ENCODE results near the gene WNT8A. TPM values are rescaled to one million over a fixed set of nuclear protein-coding genes. Genes with fewer than 3 reads are reported as not detected.

WNT8A gene
- polyA plus RNA-seq, 1 donor from 2014 or later = 0.26 TPM

DNA sequence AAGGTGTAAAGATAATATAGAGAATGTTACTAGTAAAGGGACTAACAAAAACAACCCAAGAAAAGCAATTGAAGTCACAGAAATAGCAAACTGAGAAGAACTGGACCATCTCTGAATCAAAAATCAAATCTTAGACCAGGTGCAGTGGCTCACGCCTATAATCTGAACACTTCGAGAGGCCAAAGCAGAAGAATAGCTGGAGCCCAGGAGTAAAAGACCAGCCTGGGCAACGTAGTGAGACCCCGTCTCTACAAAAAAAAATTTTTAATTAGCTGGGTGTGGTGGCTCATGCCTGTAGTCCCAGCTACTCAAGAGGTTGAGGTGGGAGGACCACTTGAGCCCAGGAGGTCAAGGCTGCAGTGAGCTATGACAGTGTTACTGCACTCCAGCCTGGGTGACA lies 27.3 kb downstream of the WNT8A start:
- Histone ChIP-seq H3F3A (ENCODE audit: insufficient read depth, low read length, poor library complexity, severe bottlenecking) (no peaks in the 10 kb centered on the region), H3K9ac (ENCODE audit: low read length) (no peak overlapping the region)

DNA sequence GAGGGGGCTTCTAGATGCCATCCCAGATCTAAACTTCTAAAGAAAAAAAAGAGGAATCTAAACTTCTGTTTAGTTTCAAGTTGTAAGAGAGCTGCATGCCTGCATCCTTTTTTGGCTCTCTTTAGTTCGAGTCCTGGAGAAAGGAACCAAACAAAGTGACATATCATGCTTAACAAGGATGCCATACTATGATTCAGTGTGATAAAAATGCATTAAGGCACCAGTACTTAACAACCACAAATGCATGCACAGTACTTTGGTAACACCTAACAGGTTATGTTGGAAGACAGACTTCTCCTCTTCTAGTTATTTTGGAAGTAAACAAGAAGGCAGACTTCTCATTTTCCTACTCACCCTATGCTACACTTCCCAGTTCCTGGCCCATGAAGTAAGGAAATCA lies 28.1 kb downstream of the WNT8A start:
- TF ChIP-seq EZH2 (IDR thresholded peaks at IDR 0.05; ENCODE audit: borderline replicate concordance, insufficient read depth, low read length, poor library complexity, severe bottlenecking) (no peak), TAF1 (IDR thresholded peaks at IDR 0.05; ENCODE audit: low read depth) (no peak), SMC3 (conservative IDR thresholded peaks at IDR 0.05; ENCODE audit: poor library complexity) (no peak), POLR2AphosphoS5 (IDR thresholded peaks at IDR 0.05) (no peak), RAD21 (conservative IDR thresholded peaks at IDR 0.05) (no peak), MXI1 (conservative IDR thresholded peaks at IDR 0.05; ENCODE audit: poor library complexity, severe bottlenecking) (no peak), EP300 (conservative IDR thresholded peaks at IDR 0.05; ENCODE audit: poor library complexity, severe bottlenecking) (no peak)
- TF ChIP-seq, protein P1, sequence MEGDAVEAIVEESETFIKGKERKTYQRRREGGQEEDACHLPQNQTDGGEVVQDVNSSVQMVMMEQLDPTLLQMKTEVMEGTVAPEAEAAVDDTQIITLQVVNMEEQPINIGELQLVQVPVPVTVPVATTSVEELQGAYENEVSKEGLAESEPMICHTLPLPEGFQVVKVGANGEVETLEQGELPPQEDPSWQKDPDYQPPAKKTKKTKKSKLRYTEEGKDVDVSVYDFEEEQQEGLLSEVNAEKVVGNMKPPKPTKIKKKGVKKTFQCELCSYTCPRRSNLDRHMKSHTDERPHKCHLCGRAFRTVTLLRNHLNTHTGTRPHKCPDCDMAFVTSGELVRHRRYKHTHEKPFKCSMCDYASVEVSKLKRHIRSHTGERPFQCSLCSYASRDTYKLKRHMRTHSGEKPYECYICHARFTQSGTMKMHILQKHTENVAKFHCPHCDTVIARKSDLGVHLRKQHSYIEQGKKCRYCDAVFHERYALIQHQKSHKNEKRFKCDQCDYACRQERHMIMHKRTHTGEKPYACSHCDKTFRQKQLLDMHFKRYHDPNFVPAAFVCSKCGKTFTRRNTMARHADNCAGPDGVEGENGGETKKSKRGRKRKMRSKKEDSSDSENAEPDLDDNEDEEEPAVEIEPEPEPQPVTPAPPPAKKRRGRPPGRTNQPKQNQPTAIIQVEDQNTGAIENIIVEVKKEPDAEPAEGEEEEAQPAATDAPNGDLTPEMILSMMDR (IDR thresholded peaks at IDR 0.05; ENCODE audit: poor library complexity, severe bottlenecking) = no peak
- TF ChIP-seq, protein P2, sequence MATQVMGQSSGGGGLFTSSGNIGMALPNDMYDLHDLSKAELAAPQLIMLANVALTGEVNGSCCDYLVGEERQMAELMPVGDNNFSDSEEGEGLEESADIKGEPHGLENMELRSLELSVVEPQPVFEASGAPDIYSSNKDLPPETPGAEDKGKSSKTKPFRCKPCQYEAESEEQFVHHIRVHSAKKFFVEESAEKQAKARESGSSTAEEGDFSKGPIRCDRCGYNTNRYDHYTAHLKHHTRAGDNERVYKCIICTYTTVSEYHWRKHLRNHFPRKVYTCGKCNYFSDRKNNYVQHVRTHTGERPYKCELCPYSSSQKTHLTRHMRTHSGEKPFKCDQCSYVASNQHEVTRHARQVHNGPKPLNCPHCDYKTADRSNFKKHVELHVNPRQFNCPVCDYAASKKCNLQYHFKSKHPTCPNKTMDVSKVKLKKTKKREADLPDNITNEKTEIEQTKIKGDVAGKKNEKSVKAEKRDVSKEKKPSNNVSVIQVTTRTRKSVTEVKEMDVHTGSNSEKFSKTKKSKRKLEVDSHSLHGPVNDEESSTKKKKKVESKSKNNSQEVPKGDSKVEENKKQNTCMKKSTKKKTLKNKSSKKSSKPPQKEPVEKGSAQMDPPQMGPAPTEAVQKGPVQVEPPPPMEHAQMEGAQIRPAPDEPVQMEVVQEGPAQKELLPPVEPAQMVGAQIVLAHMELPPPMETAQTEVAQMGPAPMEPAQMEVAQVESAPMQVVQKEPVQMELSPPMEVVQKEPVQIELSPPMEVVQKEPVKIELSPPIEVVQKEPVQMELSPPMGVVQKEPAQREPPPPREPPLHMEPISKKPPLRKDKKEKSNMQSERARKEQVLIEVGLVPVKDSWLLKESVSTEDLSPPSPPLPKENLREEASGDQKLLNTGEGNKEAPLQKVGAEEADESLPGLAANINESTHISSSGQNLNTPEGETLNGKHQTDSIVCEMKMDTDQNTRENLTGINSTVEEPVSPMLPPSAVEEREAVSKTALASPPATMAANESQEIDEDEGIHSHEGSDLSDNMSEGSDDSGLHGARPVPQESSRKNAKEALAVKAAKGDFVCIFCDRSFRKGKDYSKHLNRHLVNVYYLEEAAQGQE (IDR thresholded peaks at IDR 0.05; ENCODE audit: borderline replicate concordance) = no peak
- Histone ChIP-seq H3K4me2 (ENCODE audit: low read length) (no peak overlapping the region), H3F3A (ENCODE audit: insufficient read depth, low read length, poor library complexity, severe bottlenecking) (no peaks in the 10 kb centered on the region), H3K9me2 (ENCODE audit: insufficient read depth, low read length) (no peaks in the 10 kb centered on the region), H3K9ac (ENCODE audit: low read length) (no peak overlapping the region), H3K4me3 (ENCODE audit: low read length) (no peak overlapping the region), H3K27ac (ENCODE audit: low read length) (no peak overlapping the region), H4K20me1 (ENCODE audit: insufficient read depth) (no peaks in the 10 kb centered on the region), H3K9me3 (ENCODE audit: low read length) (no peaks in the 10 kb centered on the region), H3K36me3 (ENCODE audit: insufficient read depth, low read length) (no peaks in the 10 kb centered on the region), H3K79me2 (replicated peaks; ENCODE audit: insufficient read depth, low read length) (no peaks in the 10 kb centered on the region), H2AFZ (ENCODE audit: low read depth, low read length) (no peak overlapping the region), H3K27me3 (ENCODE audit: insufficient read depth, low read depth, low read length) (no peaks in the 10 kb centered on the region)

More for the DNA sequence above, 27.3 kb downstream of the WNT8A start:
- no peaks in the 10 kb centered on the region for H3K79me2 ChIP-seq (replicated peaks; ENCODE audit: insufficient read depth, low read length)
- no peaks in the 10 kb centered on the region for H3K9me3 ChIP-seq (ENCODE audit: low read length)
- TF ChIP-seq TAF1 (IDR thresholded peaks at IDR 0.05; ENCODE audit: low read depth) (no peak), POLR2AphosphoS5 (IDR thresholded peaks at IDR 0.05) (no peak), EZH2 (IDR thresholded peaks at IDR 0.05; ENCODE audit: borderline replicate concordance, insufficient read depth, low read length, poor library complexity, severe bottlenecking) (no peak), SMC3 (conservative IDR thresholded peaks at IDR 0.05; ENCODE audit: poor library complexity) (no peak), MXI1 (conservative IDR thresholded peaks at IDR 0.05; ENCODE audit: poor library complexity, severe bottlenecking) (no peak), RAD21 (conservative IDR thresholded peaks at IDR 0.05) (no peak), EP300 (conservative IDR thresholded peaks at IDR 0.05; ENCODE audit: poor library complexity, severe bottlenecking) (no peak)
- TF ChIP-seq, protein P2 (IDR thresholded peaks at IDR 0.05; ENCODE audit: borderline replicate concordance) = no peak
- TF ChIP-seq, protein P1 (IDR thresholded peaks at IDR 0.05; ENCODE audit: poor library complexity, severe bottlenecking) = no peak
- H3K36me3 ChIP-seq (ENCODE audit: insufficient read depth, low read length) = no peaks in the 10 kb centered on the region
- H3K27me3 ChIP-seq (ENCODE audit: insufficient read depth, low read depth, low read length) = no peaks in the 10 kb centered on the region
- H2AFZ ChIP-seq (ENCODE audit: low read depth, low read length) = no peak overlapping the region
- no peaks in the 10 kb centered on the region for H3K9me2 ChIP-seq (ENCODE audit: insufficient read depth, low read length)
- no peaks in the 10 kb centered on the region for H4K20me1 ChIP-seq (ENCODE audit: insufficient read depth)
- no peak overlapping the region for H3K4me2 ChIP-seq (ENCODE audit: low read length)
- no peak overlapping the region for H3K4me3 ChIP-seq (ENCODE audit: low read length)
- H3K27ac ChIP-seq (ENCODE audit: low read length) = no peak overlapping the region

All from neural cell (in vitro differentiated cells).